SU-DHL-6 (cell line): ENCODE measurements around the gene PLD1.

Experiments used
- H2AFZ ChIP-seq: fragments of 200-600 bp; sonication (generic); 2 replicates; pipeline ENCODE4 v1.6.1; 2014; ENCODE audit warnings: low read depth, mild to moderate bottlenecking, moderate library complexity, mixed read lengths, antibody characterized with exemption, low read length; ENCODE audit not compliant: severe bottlenecking
- H3F3A ChIP-seq: fragments of 200-600 bp; shearing (Covaris generic); 2 replicates; pipeline ENCODE4 v1.6.0; 2016; ENCODE audit warnings: antibody characterized with exemption, mild to moderate bottlenecking; ENCODE audit not compliant: insufficient read depth
- H3K27ac ChIP-seq: fragments of 200-600 bp; sonication (generic); 2 replicates; pipeline ENCODE4 v1.5.1; 2016; ENCODE audit warnings: low read depth, mild to moderate bottlenecking, low read length, moderate library complexity, mixed read lengths
- H3K27me3 ChIP-seq: fragments of 200-600 bp; sonication (generic), shearing (Covaris generic); 2 replicates; pipeline ENCODE4 v1.6.0; 2014; ENCODE audit warnings: mild to moderate bottlenecking, low read length
- H3K36me3 ChIP-seq: fragments of 200-600 bp; sonication (generic); 2 replicates; pipeline ENCODE4 v1.6.1; 2014; ENCODE audit warnings: mild to moderate bottlenecking, low read length, mixed read lengths
- H3K4me2 ChIP-seq: fragments of 300-600, 200-600 bp; shearing (Covaris generic), sonication (generic); 2 replicates; pipeline ENCODE4 v1.6.0; 2014; ENCODE audit warnings: low read length, low read depth, mild to moderate bottlenecking; ENCODE audit not compliant: poor library complexity, severe bottlenecking
- H3K4me3 ChIP-seq: fragments of 200-600 bp; sonication (generic); 2 replicates; pipeline ENCODE4 v1.5.1; 2014; ENCODE audit warnings: antibody characterized with exemption, low read length, mild to moderate bottlenecking, mixed read lengths; ENCODE audit not compliant: insufficient read depth, poor library complexity, severe bottlenecking
- H3K79me2 ChIP-seq: fragments of 200-600 bp; sonication (generic); 2 replicates; pipeline ENCODE4 v1.6.1; 2014; ENCODE audit warnings: mild to moderate bottlenecking, low read length, moderate library complexity; ENCODE audit not compliant: insufficient read depth
- H3K9ac ChIP-seq: fragments of 200-600 bp; sonication (generic); 2 replicates; pipeline ENCODE4 v1.7.0; 2014; ENCODE audit warnings: mild to moderate bottlenecking, low read length
- H3K9me2 ChIP-seq: fragments of 200-600 bp; sonication (generic); replicated peaks from 2 replicates; pipeline ENCODE4 v1.6.1; 2014; ENCODE audit warnings: low read length; ENCODE audit not compliant: insufficient read depth
- H3K9me3 ChIP-seq: fragments of 200-600 bp; sonication (generic); 2 replicates; pipeline ENCODE4 v1.6.1; 2014; ENCODE audit warnings: low read length, mixed read lengths; ENCODE audit not compliant: insufficient read depth
- H4K20me1 ChIP-seq: fragments of 200-600 bp; sonication (generic); 2 replicates; pipeline ENCODE4 v1.6.1; 2014; ENCODE audit warnings: low read depth, mild to moderate bottlenecking, antibody characterized with exemption, low read length, moderate library complexity, mixed read lengths
- CTCF ChIP-seq: fragments of 200-600 bp; sonication (generic); IDR thresholded peaks from one replicate; pipeline ENCODE4 v1.5.1; 2017; ENCODE audit warnings: antibody characterized with exemption, mild to moderate bottlenecking, low read length, moderate library complexity; ENCODE audit not compliant: insufficient read depth, poor library complexity, severe bottlenecking
- EZH2phosphoT487 ChIP-seq: fragments of 200-600 bp; sonication (generic), shearing (Covaris generic); conservative IDR thresholded peaks from 2 replicates; pipeline ENCODE4 v1.6.1; 2018; ENCODE audit warnings: mild to moderate bottlenecking, antibody characterized with exemption, low read length, moderate library complexity, mixed read lengths

Gene PLD1

GRCh38 chr3:171653701-171654100, 156.6 kb downstream of the PLD1 start:
- TF ChIP-seq EZH2phosphoT487: no peak
- H3K9me2 ChIP-seq: no peaks in the 10 kb centered on the region
- H3K79me2 ChIP-seq: no peaks in the 10 kb centered on the region
- H3K4me2 ChIP-seq: no peak overlapping the region
- H2AFZ ChIP-seq: no peak overlapping the region
- no peaks in the 10 kb centered on the region for H4K20me1 ChIP-seq
- no peaks in the 10 kb centered on the region for H3K27me3 ChIP-seq
- H3K27ac ChIP-seq: no peak overlapping the region
- H3K9me3 ChIP-seq: no peaks in the 10 kb centered on the region
- H3K4me3 ChIP-seq: no peak overlapping the region
- no peaks in the 10 kb centered on the region for H3F3A ChIP-seq
- no peak overlapping the region for H3K9ac ChIP-seq
- H3K36me3 ChIP-seq: no peaks in the 10 kb centered on the region

GRCh38 chr3:171652932-171653331, 157.4 kb downstream of the PLD1 start:
- Histone ChIP-seq H4K20me1 (no peaks in the 10 kb centered on the region), H3K27me3 (no peaks in the 10 kb centered on the region), H3K36me3 (no peaks in the 10 kb centered on the region), H3K9me3 (no peaks in the 10 kb centered on the region), H3K9me2 (no peaks in the 10 kb centered on the region), H3K27ac (no peak overlapping the region), H3F3A (no peaks in the 10 kb centered on the region), H3K9ac (no peak overlapping the region), H2AFZ (no peak overlapping the region), H3K4me3 (no peak overlapping the region), H3K4me2 (no peak overlapping the region), H3K79me2 (no peaks in the 10 kb centered on the region)
- TF ChIP-seq EZH2phosphoT487 (no peak), CTCF (no peak)

GRCh38 chr3:171649911-171650592, 160.2 kb downstream of the PLD1 start:
- H4K20me1 ChIP-seq: no peaks in the 10 kb centered on the region
- no peaks in the 10 kb centered on the region; the same call in 1 of the 2 replicates for H3K27me3 ChIP-seq
- H3F3A ChIP-seq: no peaks in the 10 kb centered on the region
- TF ChIP-seq EZH2phosphoT487: no peak
- TF ChIP-seq CTCF: no peak
- no peaks in the 10 kb centered on the region for H3K9me2 ChIP-seq
- no peak overlapping the region for H3K4me2 ChIP-seq
- H3K27ac ChIP-seq: no peak overlapping the region
- H3K4me3 ChIP-seq: no peak overlapping the region
- H3K36me3 ChIP-seq: no peaks in the 10 kb centered on the region
- no peak overlapping the region for H2AFZ ChIP-seq
- H3K9ac ChIP-seq: no peak overlapping the region
- no peaks in the 10 kb centered on the region for H3K79me2 ChIP-seq
- H3K9me3 ChIP-seq: no peaks in the 10 kb centered on the region

- no peaks in the 10 kb centered on the region for H3K9me3 ChIP-seq
- H3K27me3 ChIP-seq: no peaks in the 10 kb centered on the region; the same call in 1 of the 2 replicates
- no peak overlapping the region for H3K27ac ChIP-seq
- no peak overlapping the region for H3K4me2 ChIP-seq
- no peaks in the 10 kb centered on the region for H3K79me2 ChIP-seq
- no peaks in the 10 kb centered on the region for H4K20me1 ChIP-seq
- TF ChIP-seq EZH2phosphoT487 (no peak), CTCF (no peak)
- no peaks in the 10 kb centered on the region for H3K9me2 ChIP-seq
- H3K9ac ChIP-seq: no peak overlapping the region
- H3F3A ChIP-seq: no peaks in the 10 kb centered on the region
- no peaks in the 10 kb centered on the region for H3K36me3 ChIP-seq
- no peak overlapping the region for H2AFZ ChIP-seq
- H3K4me3 ChIP-seq: no peak overlapping the region
Observed at GRCh38 chr3:171649267-171649666, 161.0 kb downstream of the PLD1 start.
